K562 (cell line): ENCODE measurements around the gene KLHL29. TPM values are rescaled to one million over a fixed set of nuclear protein-coding genes. Genes with fewer than 3 reads are reported as not detected.

Experiments used
- ATAC-seq: fragments of 200-7000 bp; cut with Tn5 transposase; 3 replicates; pipeline ENCODE4 v1.9.1; 2020; ENCODE audit warnings: moderate library complexity
- BruUV-seq: library from RNA; stranded (reverse); fragments of 400-500 nt; replicated peaks from 2 replicates; lab custom pipeline; 2021; lab: Mats Ljungman, UMichigan
- CTCF ChIA-PET: fragments of 300-600 bp; formaldehyde crosslinking; extraction: SDS; loops from one replicate; lab custom pipeline; 2021; ENCODE audit warnings: low intra/inter-chr PET ratio; lab: Yijun Ruan, JAX
- POLR2A ChIA-PET: fragments of 300-600, 350-650 bp; sonication (Branson Sonifier 250); formaldehyde crosslinking; extraction: SDS; loops from one replicate; lab custom pipeline; 2021; ENCODE audit warnings: antibody characterized with exemption, inconsistent platforms; lab: Yijun Ruan, JAX
- DNase-seq, 4 experiments: peaks; one replicate each; pipeline versions ENCODE4 v3.0.0 to v3.0.0-alpha.2; 2011 to 2018; ENCODE audit warnings: low spot score in 3 of 4, mixed read lengths in 3 of 4; ENCODE audit errors: extremely low read depth in 1 of 4
- FAIRE-seq: peaks from 2 replicates; lab custom pipeline; 2011; peaks lifted over from hg19 to GRCh38; lab: Jason Lieb, UNC
- H2AFZ ChIP-seq: 2 replicates; pipeline ENCODE4 v1.6.0; 2011; ENCODE audit warnings: low read depth, low read length, control low read depth, inconsistent platforms
- H3K27ac ChIP-seq: fragments of 200-600 bp; 3 replicates; pipeline ENCODE4 v1.8.0; 2011; ENCODE audit warnings: low read depth, mild to moderate bottlenecking, control low read depth, inconsistent platforms, low read length, moderate library complexity, mixed read lengths; ENCODE audit errors: extremely low read depth
- H3K27me3 ChIP-seq, 2 experiments: fragments of 300-600 bp in 1 of 2; 2 replicates in 1 of 2; 3 replicates in 1 of 2; pipeline versions ENCODE4 v1.6.0 to v1.8.0; 2011; ENCODE audit warnings: inconsistent platforms in 2 of 2, low read length in 2 of 2, mild to moderate bottlenecking in 1 of 2, mixed read lengths in 1 of 2, moderate library complexity in 1 of 2; ENCODE audit not compliant: control insufficient read depth in 2 of 2, insufficient read depth in 2 of 2
- H3K36me3 ChIP-seq: fragments of 300-600 bp; 3 replicates; pipeline ENCODE4 v1.8.0; 2011; ENCODE audit warnings: mild to moderate bottlenecking, low read length, inconsistent platforms; ENCODE audit not compliant: control insufficient read depth, insufficient read depth
- H3K4me1 ChIP-seq, 2 experiments: fragments of 200-600 bp in 1 of 2; replicated peaks in 1 of 2; 2 replicates in 1 of 2; 3 replicates in 1 of 2; pipeline versions ENCODE4 v1.5.1 to v1.8.0; 2011; ENCODE audit warnings: inconsistent platforms in 2 of 2, low read length in 2 of 2, mild to moderate bottlenecking in 1 of 2, mixed read lengths in 1 of 2, moderate library complexity in 1 of 2; ENCODE audit not compliant: control insufficient read depth in 2 of 2, insufficient read depth in 2 of 2
- H3K4me2 ChIP-seq: 2 replicates; pipeline ENCODE4 v1.6.1; 2011; ENCODE audit warnings: low read length, control low read depth, inconsistent platforms, mixed read lengths; ENCODE audit not compliant: insufficient read depth
- H3K4me3 ChIP-seq: fragments of 200-600 bp; sonication (generic), shearing (Covaris generic); 2 replicates; pipeline ENCODE4 v1.5.1; 2016; ENCODE audit warnings: control low read depth, inconsistent platforms
- H3K79me2 ChIP-seq: fragments of 200-600 bp; 3 replicates; pipeline ENCODE4 v1.8.0; 2011; ENCODE audit warnings: low read length, inconsistent platforms; ENCODE audit not compliant: control insufficient read depth, insufficient read depth
- H3K9ac ChIP-seq, 2 experiments: 2 replicates each; pipeline versions ENCODE4 v1.6.0 to v1.6.1; 2011; ENCODE audit warnings: low read depth in 2 of 2, low read length in 2 of 2, control low read depth in 1 of 2, inconsistent platforms in 1 of 2, mild to moderate bottlenecking in 1 of 2, mixed read lengths in 1 of 2; ENCODE audit not compliant: insufficient read depth in 1 of 2
- H3K9me1 ChIP-seq: one replicate; pipeline ENCODE4 v1.6.0; 2011; ENCODE audit warnings: inconsistent platforms, mild to moderate bottlenecking, low read length, moderate library complexity; ENCODE audit not compliant: control insufficient read depth, insufficient read depth
- H3K9me3 ChIP-seq: replicated peaks from 2 replicates; pipeline ENCODE4 v1.5.1; 2011; ENCODE audit warnings: low read depth, low read length, inconsistent platforms; ENCODE audit not compliant: control insufficient read depth, insufficient read depth
- H4K20me1 ChIP-seq: replicated peaks from 2 replicates; pipeline ENCODE4 v1.6.1; 2011; ENCODE audit warnings: low read length, inconsistent platforms, mixed read lengths; ENCODE audit not compliant: control insufficient read depth, insufficient read depth
- ATF6 ChIP-seq: sonication (generic); formaldehyde crosslinking; IDR thresholded peaks from 2 replicates; pipeline ENCODE4 v1.4.0; 2020; ENCODE audit warnings: mild to moderate bottlenecking, missing genetic modification reagents
- BCL6 ChIP-seq: fragments of 250-450 bp; sonication (Bioruptor Pico); IDR thresholded peaks from 2 replicates; pipeline ENCODE4 v1.4.0; 2020
- C11orf30 ChIP-seq: fragments of 450-650 bp; IDR thresholded peaks from 2 replicates; pipeline ENCODE4 v1.6.1; 2016; ENCODE audit warnings: low read depth, mild to moderate bottlenecking
- CUX1 ChIP-seq: fragments of 200-800 bp; sonication (Bioruptor generic); IDR thresholded peaks from 2 replicates; pipeline ENCODE4 v1.6.1; 2016; ENCODE audit warnings: missing genetic modification characterization, missing compliant biosample characterization
- ZBED1 ChIP-seq: IDR thresholded peaks from 2 replicates; pipeline ENCODE4 v1.6.1; 2014
- ZBTB7A ChIP-seq: IDR thresholded peaks from 2 replicates; pipeline ENCODE4 v1.6.1; 2011; ENCODE audit warnings: low read depth, mild to moderate bottlenecking, low read length, moderate library complexity, borderline replicate concordance; ENCODE audit not compliant: control insufficient read depth
- ZNF778 ChIP-seq: fragments of 450-650 bp; formaldehyde crosslinking; IDR thresholded peaks from 2 replicates; pipeline ENCODE4 v1.4.0; 2020; ENCODE audit warnings: mild to moderate bottlenecking, moderate library complexity
- WGBS: fragments of 100-300 bp; shearing (Covaris generic); methylation state at CpG from one replicate; pipeline ENCODE4 v1.1.6; 2016; ENCODE audit warnings: low coverage, mixed read lengths; ENCODE audit not compliant: insufficient coverage; ENCODE audit errors: missing lambda C conversion rate; 5-methylcytosine and 5-hydroxymethylcytosine counted together
- in situ Hi-C: fragments of 300-500 bp; cut with MboI; formaldehyde crosslinking; loops from 4 replicates; pipeline ENCODE4 v1.15.0; 2018; ENCODE audit warnings: inconsistent platforms, mixed read lengths
- intact Hi-C: fragments of 100-400 bp; cut with micrococcal nuclease; formaldehyde crosslinking; loops from 2 replicates; pipeline ENCODE4 v1.14.2; 2022
- polyA plus RNA-seq, 8 experiments: library from polyadenylated mRNA; depleted of rRNA in 4 of 8; stranded (reverse) in 5 of 8; unstranded in 3 of 8; fragments of >200 nt; fragmentation: Nextera tagmentation in 2 of 8; fragmentation: Illumina TruSeq in 1 of 8; extraction: Ambion mirVana in 2 of 8; extraction: Trizol in 1 of 8; gene quantifications; 2 replicates each; pipeline versions ENCODE4 v1.2.1 to v1.2.3, GENCODE V29; 2011 to 2014; ENCODE audit warnings: inconsistent platforms in 1 of 8, missing spikeins in 1 of 8
- total RNA-seq, 7 experiments: library from RNA; depleted of rRNA in 6 of 7; stranded (reverse); fragments of >200 nt in 6 of 7; fragmentation: Illumina TruSeq in 2 of 7; extraction: Trizol in 2 of 7; gene quantifications; 2 replicates each; pipeline versions ENCODE4 v1.2.1 to v1.2.3, GENCODE V29; 2011 to 2021; ENCODE audit warnings: low replicate concordance in 1 of 7

The KLHL29 gene
- total and polyA plus RNA-seq, 9 of the 15 experiments (the other 6 are each of a cell fraction or from before 2014, with no cell fraction given) = 0.03 to 0.31 (median 0.08) TPM; not detected in 1

- Histone ChIP-seq H3K4me1 (no peaks in the 10 kb centered on the region), H3K9me3 (no peaks in the 10 kb centered on the region), H2AFZ (no peak overlapping the region), H3K27ac (no peak overlapping the region), H3K79me2 (no peaks in the 10 kb centered on the region), H3K4me2 (no peak overlapping the region), H3K4me3 (no peak overlapping the region), H3K36me3 (no peaks in the 10 kb centered on the region), H3K9ac (no peak overlapping the region), H4K20me1 (0 out of 2 replicates have a peak, but pooled peaks cover 8% of the 10 kb centered on the region), H3K9me1 (no peaks in the 10 kb centered on the region), H3K27me3 (peaks cover 2 to 24% of the 10 kb centered on the region in 2 experiments; a peak in 3 of 5 replicates)
- ATAC-seq (no peak), FAIRE-seq (no peak), DNase-seq (no peak)
- intact Hi-C loops = no loop called here
- ChIA-PET POLR2A (interaction anchor here (1.2 kb wide), 1 partner anchor 9 kb away, joined by 4 read pairs; no protein-coding TSS in a partner anchor), CTCF (no interaction called here)
- no TSS peak for BruUV-seq
- TF ChIP-seq ZBTB7A (no peak), BCL6 (no peak), ZBED1 (no peak)
- 0% methylated on average over 5 of the region's 5 CpGs for WGBS
- in situ Hi-C loops = no loop called here
These were observed 76.0 kb downstream of the KLHL29 start for GRCh38 chr2:23460993-23461392.

- no peak for ATAC-seq
- Histone ChIP-seq H3K36me3 (no peaks in the 10 kb centered on the region), H3K9me3 (no peaks in the 10 kb centered on the region), H3K27me3 (peaks cover 5 to 30% of the 10 kb centered on the region in 2 experiments; a peak in 3 of 5 replicates), H3K4me2 (no peak overlapping the region), H3K9me1 (no peaks in the 10 kb centered on the region), H3K79me2 (no peaks in the 10 kb centered on the region), H4K20me1 (0 out of 2 replicates have a peak, but pooled peaks cover 8% of the 10 kb centered on the region), H2AFZ (no peak overlapping the region), H3K4me3 (no peak overlapping the region), H3K4me1 (no peaks in the 10 kb centered on the region), H3K27ac (no peak overlapping the region), H3K9ac (no peak overlapping the region)
- intact Hi-C loops = no loop called here
- CTCF ChIA-PET = no interaction called here
- TF ChIP-seq ATF6 (no peak), C11orf30 (no peak), CUX1 (CRISPR knock-in tag) (no peak), ZNF778 (CRISPR knock-in tag) (no peak)
- in situ Hi-C loops = no loop called here
- WGBS = 2% methylated on average over 6 of the region's 6 CpGs
- POLR2A ChIA-PET = no interaction called here
- no peak for DNase-seq
- no peak for FAIRE-seq
- no TSS peak for BruUV-seq
These were observed 79.2 kb downstream of the KLHL29 start for GRCh38 chr2:23464156-23464555.
